Head of caudate nucleus (tissue), 42 donors: ENCODE data around the gene FAM210B.
"Not testable (repeated sequence)": the region's sequence is repeated elsewhere in the genome, so short reads cannot be mapped to it uniquely, and the experiment has no call there.

Source experiments
- DNase-seq, 42 donors: peaks; one replicate each; pipeline versions ENCODE4 v3.0.0 to v3.0.0-alpha.2; 2020 to 2021; ENCODE audit warnings: mixed read lengths in 7 of 42
- intact Hi-C: fragments of 100-400 bp; cut with DNase I; formaldehyde crosslinking; loops from one replicate; pipeline ENCODE4 v1.15.0; 2022

Gene FAM210B, protein sequence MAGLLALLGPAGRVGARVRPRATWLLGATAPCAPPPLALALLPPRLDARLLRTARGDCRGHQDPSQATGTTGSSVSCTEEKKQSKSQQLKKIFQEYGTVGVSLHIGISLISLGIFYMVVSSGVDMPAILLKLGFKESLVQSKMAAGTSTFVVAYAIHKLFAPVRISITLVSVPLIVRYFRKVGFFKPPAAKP

DNA sequence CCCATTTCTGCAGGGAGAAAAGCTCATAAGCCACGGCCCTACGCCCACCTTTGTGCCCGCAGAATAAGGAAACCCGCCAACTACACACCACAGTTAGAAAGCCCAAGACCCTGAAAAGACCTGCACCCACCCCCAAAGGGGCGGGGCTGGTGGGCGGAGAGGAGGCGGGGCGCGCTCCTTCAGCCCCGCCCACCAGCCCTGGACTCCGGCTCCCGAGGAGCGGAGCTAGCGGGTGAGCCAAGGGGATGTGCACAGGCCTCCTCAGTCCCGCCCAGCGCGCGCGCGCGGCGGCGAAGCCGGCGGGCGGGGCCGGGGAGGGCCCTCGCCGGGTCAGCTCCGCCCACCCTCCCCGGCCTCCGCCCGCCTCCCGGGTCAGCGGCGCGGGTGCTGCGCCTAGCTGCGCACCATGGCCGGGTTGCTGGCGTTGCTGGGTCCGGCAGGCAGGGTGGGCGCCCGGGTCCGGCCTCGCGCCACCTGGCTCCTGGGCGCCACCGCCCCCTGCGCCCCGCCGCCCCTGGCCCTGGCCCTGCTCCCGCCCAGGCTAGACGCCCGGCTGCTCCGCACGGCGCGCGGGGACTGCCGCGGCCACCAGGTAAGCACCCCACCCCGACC is at the start of gene FAM210B:
TSS of gene FAM210B (plus strand) at position 375 of the 612 bp plus-strand sequence. CDS start at position 407, 32 bp downstream.
- DNase-seq = peak; percentile 73 to 97 (median 92)
- intact Hi-C loops = loop anchor here (2.0 kb wide), 1 partner anchor 34 kb away; the partner anchor contains the start of genes AURKA and CSTF1

DNA sequence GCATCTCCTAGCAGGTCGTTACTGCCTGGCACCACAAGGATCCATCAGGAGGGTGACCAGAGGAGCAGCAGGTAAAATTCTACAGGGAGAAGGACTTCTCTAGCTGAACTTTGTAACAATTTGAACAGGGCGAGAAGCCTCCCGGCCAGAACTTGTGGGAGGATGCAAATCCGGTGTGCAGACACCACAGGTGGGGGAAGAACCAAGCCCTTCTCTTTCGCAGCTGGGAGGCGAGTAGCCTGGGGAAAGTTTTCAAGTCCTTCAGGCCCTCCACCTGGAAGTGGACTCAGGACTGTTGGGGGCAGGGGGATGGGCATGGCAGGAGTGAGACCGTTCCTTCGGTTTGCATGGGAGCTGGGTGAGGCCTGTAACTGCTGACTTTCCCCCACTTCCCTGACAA is 42.7 kb upstream of the FAM210B start:
- intact Hi-C loops = no loop called here

GRCh38 chr20:56316483-56316882 is 42.3 kb upstream of the FAM210B start:
- no peak for DNase-seq
- intact Hi-C loops = no loop called here

More for the DNA sequence above, 42.7 kb upstream of the FAM210B start:
- DNase-seq = no peak

DNA sequence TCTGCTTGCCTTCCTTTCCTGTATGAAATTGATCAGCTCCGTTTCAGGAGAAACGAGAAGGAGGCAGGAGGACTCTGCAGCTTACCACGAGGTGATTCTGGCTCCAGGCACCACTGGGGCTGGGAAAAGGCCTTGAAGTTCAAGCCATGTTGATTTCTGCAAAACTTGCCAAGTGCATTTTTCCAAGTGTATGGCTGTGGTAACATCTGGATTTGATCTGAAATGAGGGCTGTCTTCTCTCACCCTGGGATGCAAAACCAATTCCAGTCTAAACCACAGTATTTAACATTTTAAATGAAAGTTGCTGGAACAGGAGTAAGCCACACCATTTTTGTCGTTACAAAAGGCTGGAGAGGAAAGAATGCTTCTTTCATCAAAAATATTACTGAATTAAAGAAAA is 36.1 kb upstream of the FAM210B start:
- no peak for DNase-seq
- intact Hi-C loops = no loop called here

DNA sequence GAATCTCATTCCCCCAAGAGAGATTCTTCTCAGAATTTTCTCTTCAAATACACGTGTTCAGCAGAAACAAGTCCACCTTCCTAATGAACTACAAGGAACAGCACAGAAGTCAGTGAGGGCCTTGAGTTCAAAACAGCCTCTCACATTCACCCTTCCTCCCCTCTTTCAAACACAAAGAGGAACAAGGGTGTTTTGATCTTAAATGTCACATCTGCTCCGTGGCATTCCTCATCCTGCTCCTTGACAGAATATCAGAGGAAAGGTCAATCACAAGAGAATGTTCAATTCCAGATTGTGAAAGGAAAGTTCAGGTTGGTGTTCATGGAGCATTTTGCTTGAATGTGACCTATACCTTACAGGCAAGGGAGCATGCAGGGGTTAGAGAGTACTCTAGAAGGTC is 35.6 kb upstream of the FAM210B start:
- intact Hi-C loops = no loop called here
- no peak for DNase-seq

- intact Hi-C loops = no loop called here
- no peak for DNase-seq
These were observed 35.1 kb upstream of the FAM210B start for GRCh38 chr20:56323656-56324055.

DNA sequence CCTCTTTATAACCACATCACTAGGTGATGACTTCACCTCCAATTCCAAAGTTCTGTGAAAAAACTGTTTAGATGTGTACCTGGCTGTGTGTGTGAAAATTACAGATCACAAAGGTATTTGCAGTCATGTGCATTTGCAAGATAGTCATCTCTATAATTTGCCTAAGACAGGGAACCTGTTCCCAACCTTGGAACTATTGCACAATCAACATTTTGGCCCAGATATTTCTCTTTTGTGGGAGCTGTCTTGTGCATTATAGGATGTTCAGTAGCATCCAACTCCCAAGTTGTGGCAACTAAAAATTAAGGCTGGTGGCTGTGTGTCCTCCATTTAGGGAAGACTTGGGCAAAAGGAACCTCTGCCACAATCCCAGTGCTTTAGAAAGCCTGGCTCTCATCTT is 34.0 kb upstream of the FAM210B start:
- intact Hi-C loops = no loop called here
- no peak for DNase-seq

- no peak for DNase-seq
- intact Hi-C loops = no loop called here
These were observed 29.9 kb upstream of the FAM210B start for GRCh38 chr20:56328861-56329260.

- DNase-seq, intact Hi-C loops: not testable (repeated sequence)
These were observed 22.1 kb upstream of the FAM210B start for GRCh38 chr20:56336709-56337108.

- DNase-seq = no peak
These were observed 16.0 kb upstream of the FAM210B start for GRCh38 chr20:56342783-56343182.

DNA sequence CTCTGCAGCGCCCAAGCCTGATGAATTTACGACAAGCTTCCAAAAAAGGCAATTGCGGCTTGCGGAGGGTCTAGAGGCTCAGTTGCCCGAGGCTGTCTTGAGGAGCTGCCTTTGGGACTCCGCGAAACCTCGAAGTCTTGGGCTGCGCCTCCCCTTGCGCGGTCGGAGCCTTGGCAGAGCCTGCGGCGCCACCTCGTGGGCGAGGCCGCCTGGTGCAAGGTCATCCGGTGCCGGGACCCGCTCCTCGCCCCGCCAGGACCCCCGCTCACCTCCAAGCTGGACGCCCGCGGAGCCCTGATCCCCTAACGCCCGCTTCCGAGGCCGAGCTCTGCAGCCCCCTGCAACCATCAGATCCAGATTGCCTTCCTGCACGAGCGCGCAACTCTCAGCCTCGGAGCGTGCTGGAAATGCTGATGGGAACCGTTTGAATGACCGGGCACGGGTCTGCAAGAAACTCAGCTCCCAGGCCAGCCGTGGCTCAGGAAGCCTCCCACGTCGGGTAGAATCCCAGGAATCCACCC is 14.9 kb upstream of the FAM210B start:
- intact Hi-C loops = loop anchor here (5.0 kb wide), 1 partner anchor 97 kb away; the partner anchor contains the start of gene MC3R
- DNase-seq = peak in 41 of 42 donors; percentile 43 to 87 (median 70)

More at GRCh38 chr20:56342783-56343182, 16.0 kb upstream of the FAM210B start:
- intact Hi-C loops = loop anchor here (5.0 kb wide), 1 partner anchor 95 kb away; the partner anchor contains the start of gene MC3R

DNA sequence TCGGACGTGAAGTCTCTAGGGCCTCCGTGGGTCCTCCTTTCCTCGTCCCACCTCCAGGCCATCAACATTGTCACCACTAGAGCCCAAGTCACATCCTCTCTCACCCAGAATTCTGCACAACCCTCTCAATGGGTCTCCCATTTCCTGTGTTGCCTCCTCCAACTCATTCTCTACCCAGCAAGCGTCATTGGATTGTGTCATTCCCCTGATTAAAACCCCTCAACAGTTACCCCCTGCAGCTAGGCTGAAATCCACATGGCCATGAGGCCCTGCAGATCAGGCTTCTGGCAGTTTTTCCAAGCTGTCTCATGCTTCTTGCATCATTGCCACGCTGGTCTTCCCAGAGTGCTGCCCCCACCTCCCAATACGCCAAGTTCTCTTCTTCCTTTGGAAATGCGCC is 12.9 kb upstream of the FAM210B start:
- intact Hi-C loops = no loop called here

GRCh38 chr20:56347628-56348304 is 11.0 kb upstream of the FAM210B start:
- DNase-seq = no peak
- intact Hi-C loops = no loop called here

More for the DNA sequence above, 12.9 kb upstream of the FAM210B start:
- DNase-seq = no peak

- intact Hi-C loops = no loop called here
- no peak for DNase-seq
These were observed 10.5 kb upstream of the FAM210B start for GRCh38 chr20:56348305-56348693.

- DNase-seq = no peak
- intact Hi-C loops = no loop called here
These were observed 10.0 kb upstream of the FAM210B start for GRCh38 chr20:56348746-56349145.

DNA sequence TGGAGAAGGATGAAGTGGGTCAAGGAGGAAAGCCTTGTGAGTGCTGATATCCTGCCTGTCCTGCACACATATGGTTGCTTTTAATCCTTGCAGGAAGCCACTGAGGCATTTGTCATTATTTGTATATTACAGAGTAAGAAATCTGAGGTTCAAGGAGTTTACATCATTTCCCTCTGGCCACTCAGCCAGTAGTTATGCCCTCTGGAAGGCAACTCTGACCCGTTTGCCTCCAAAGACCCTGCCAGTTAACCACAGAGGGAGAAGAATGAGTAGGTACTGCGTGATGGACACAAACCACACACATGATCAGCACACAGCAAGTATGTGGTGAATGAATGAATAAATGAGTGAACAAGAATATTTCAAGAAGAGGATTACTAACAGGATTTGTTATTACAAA is 7.9 kb upstream of the FAM210B start:
- intact Hi-C loops = no loop called here
- no peak for DNase-seq

DNA sequence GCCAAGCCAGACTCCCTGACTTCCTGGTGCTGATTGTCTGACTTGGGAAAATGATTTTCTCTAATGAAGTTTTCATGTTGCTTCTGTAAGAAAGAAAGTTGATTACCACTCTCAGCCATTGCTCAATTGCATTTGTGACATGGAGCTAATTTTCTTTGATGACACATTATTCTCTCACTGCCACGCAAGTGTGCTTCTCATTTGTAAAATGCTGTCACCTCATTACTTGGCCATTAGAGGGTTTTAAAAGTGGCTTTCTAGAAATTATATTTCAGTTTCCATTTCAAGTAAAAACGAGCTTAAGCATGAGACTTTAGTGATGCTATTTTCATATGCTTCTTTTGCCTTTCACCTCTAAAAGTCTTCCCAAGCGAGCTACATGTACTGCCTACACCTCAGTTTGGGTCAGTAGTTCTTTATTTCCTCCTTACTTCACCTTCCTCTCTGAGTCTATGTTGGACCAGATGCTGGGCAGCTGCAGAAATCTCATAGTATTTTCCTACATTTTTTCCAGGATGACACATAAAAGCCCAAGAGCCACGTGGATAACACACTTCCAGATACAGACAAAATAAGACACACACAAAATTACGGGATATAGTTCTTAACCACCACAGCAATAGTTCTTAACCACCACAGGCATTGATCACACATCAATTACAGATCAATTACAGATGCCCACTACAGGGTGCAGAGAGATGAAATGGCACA is 6.3 kb upstream of the FAM210B start:
- intact Hi-C loops = no loop called here

GRCh38 chr20:56353356-56353755 is 5.4 kb upstream of the FAM210B start:
- intact Hi-C loops = no loop called here
- DNase-seq = peak in 29 of 42 donors; percentile 26 to 82 (median 49)

More for the DNA sequence above, 6.3 kb upstream of the FAM210B start:
- no peak for DNase-seq

- no peak for DNase-seq
- intact Hi-C loops = loop anchor here (2.0 kb wide), 1 partner anchor 35 kb away; the partner anchor contains the start of genes AURKA and CSTF1
These were observed 704 bp upstream of the FAM210B start for GRCh38 chr20:56358070-56358469.
